ENCODE measurements around the gene EXOC6B. TPM values are rescaled to one million over a fixed set of nuclear protein-coding genes. Genes with fewer than 3 reads are reported as not detected.

EXOC6B gene
- total and polyA plus RNA-seq, 10 of the 15 experiments (the other 5 are each of a cell fraction or from before 2014, with no cell fraction given) = 0.23 to 2.2 (median 1.2) TPM

GRCh38 chr2:72454189-72454588 is 371.6 kb downstream of the EXOC6B start:
- in situ Hi-C loops (cut with MboI) = no loop called here
- Histone ChIP-seq H2AFZ (ENCODE audit: control insufficient read depth, low read depth, low read length) (no peak overlapping the region), H4K20me1 (ENCODE audit: control insufficient read depth, insufficient read depth) (no peaks in the 10 kb centered on the region), H3K4me1 (ENCODE audit: control insufficient read depth, insufficient read depth, low read length) (no peaks in the 10 kb centered on the region), H3K27ac (ENCODE audit: control insufficient read depth, insufficient read depth) (no peak overlapping the region), H3K9ac (ENCODE audit: control insufficient read depth, insufficient read depth, low read length) (no peak overlapping the region), H3K4me2 (ENCODE audit: control insufficient read depth, insufficient read depth) (no peak overlapping the region), H3K79me2 (ENCODE audit: control insufficient read depth, insufficient read depth, low read length) (no peaks in the 10 kb centered on the region), H3K27me3 (replicated peaks in 1 of 2; ENCODE audit: control insufficient read depth in 2 of 2, insufficient read depth in 2 of 2, low read length in 1 of 2) (no peaks in the 10 kb centered on the region), H3K9me3 (replicated peaks; ENCODE audit: control insufficient read depth, insufficient read depth, low read length) (no peaks in the 10 kb centered on the region), H3K4me3 (no peak overlapping the region), H3K36me3 (ENCODE audit: control insufficient read depth in 2 of 2, insufficient read depth in 2 of 2, low read length in 1 of 2) (no peaks in the 10 kb centered on the region)
- CTCF ChIA-PET = no interaction called here
- BruUV-seq (replicated peaks) = no TSS peak
- WGBS (ENCODE audit: insufficient coverage, insufficient replicate concordance, low lambda C conversion rate, missing lambda C conversion rate) = 56% methylated on average over 4 of the region's 4 CpGs
- POLR2A ChIA-PET = no interaction called here
- RAD21 ChIA-PET (ENCODE audit: unreplicated experiment) = no interaction called here
- no peak for TF ChIP-seq E2F4 (IDR thresholded peaks at IDR 0.05; ENCODE audit: low read depth, low read length)
- TF ChIP-seq KDM1A (IDR thresholded peaks at IDR 0.05; ENCODE audit: borderline replicate concordance) = no peak
- no peak for TF ChIP-seq NKRF (conservative IDR thresholded peaks at IDR 0.05)
- no peak for TF ChIP-seq ZBTB4 (CRISPR knock-in tag; IDR thresholded peaks at IDR 0.05)
- no peak for TF ChIP-seq PBX3 (IDR thresholded peaks at IDR 0.05; ENCODE audit: insufficient replicate concordance, low read depth, low read length)
- no peak for TF ChIP-seq USF2 (IDR thresholded peaks at IDR 0.05; ENCODE audit: borderline replicate concordance, low read depth, low read length)
- no peak for TF ChIP-seq ZBTB33 (IDR thresholded peaks at IDR 0.05)
- TF ChIP-seq YY1 (IDR thresholded peaks at IDR 0.05; ENCODE audit: low read depth, low read length) = no peak
- no peak for TF ChIP-seq SRF (IDR thresholded peaks at IDR 0.05; ENCODE audit: low read depth in 2 of 2, low read length in 2 of 2)
- FAIRE-seq (no peak), DNase-seq (ENCODE audit: low read depth, low spot score) (no peak), ATAC-seq (no peak)
- intact Hi-C loops (cut with micrococcal nuclease; ENCODE audit: unreplicated experiment) = no loop called here
- SMC1A ChIA-PET (ENCODE audit: uncharacterized antibody, unreplicated experiment) = no interaction called here

All from GM12878 (cell line).